Astrocyte (in vitro differentiated cells and primary cell): Measurements from ENCODE around the gene ATF6.

Experiments
- CTCF ChIP-seq: IDR thresholded peaks from 2 replicates; pipeline ENCODE4 v1.5.1; 2011; ENCODE audit warnings: low read depth, mild to moderate bottlenecking, inconsistent platforms, low read length, moderate library complexity; ENCODE audit not compliant: insufficient read depth
- EZH2 ChIP-seq: IDR thresholded peaks from 2 replicates; pipeline ENCODE4 v1.6.1; 2012; ENCODE audit warnings: mild to moderate bottlenecking, low read length, inconsistent platforms; ENCODE audit not compliant: insufficient read depth

GRCh38 chr1:161982917-161983316 is 216.8 kb downstream of the ATF6 start:
- no peak for TF ChIP-seq CTCF
- TF ChIP-seq EZH2 = no peak
